ENCODE measurements around the gene CHD1.

The CHD1 gene

GRCh38 chr5:98872674-98873073 lies 56.1 kb downstream of the CHD1 start:
- peak; percentile 75 for DNase-seq (ENCODE audit: low read depth)
- TF ChIP-seq CTCF (conservative IDR thresholded peaks at IDR 0.05; ENCODE audit: low read depth, low read length): no peak

GRCh38 chr5:98865690-98866089 lies 63.1 kb downstream of the CHD1 start:
- H3K4me3 ChIP-seq (ENCODE audit: low read depth, low read length): no peak overlapping the region
- TF ChIP-seq CTCF (conservative IDR thresholded peaks at IDR 0.05; ENCODE audit: low read depth, low read length): no peak
- DNase-seq (ENCODE audit: low read depth): no peak

More at GRCh38 chr5:98872674-98873073, 56.1 kb downstream of the CHD1 start:
- H3K4me3 ChIP-seq (ENCODE audit: low read depth, low read length): no peak overlapping the region

- no peak for DNase-seq (ENCODE audit: low read depth)
- no peak for TF ChIP-seq CTCF (conservative IDR thresholded peaks at IDR 0.05; ENCODE audit: low read depth, low read length)
- no peak overlapping the region for H3K4me3 ChIP-seq (ENCODE audit: low read depth, low read length)
Observed at GRCh38 chr5:98847054-98847453, 81.8 kb downstream of the CHD1 start.

GRCh38 chr5:98846520-98846919 lies 82.3 kb downstream of the CHD1 start:
- no peak for TF ChIP-seq CTCF (conservative IDR thresholded peaks at IDR 0.05; ENCODE audit: low read depth, low read length)
- DNase-seq (ENCODE audit: low read depth): no peak
- no peak overlapping the region for H3K4me3 ChIP-seq (ENCODE audit: low read depth, low read length)

GRCh38 chr5:98845878-98846277 lies 82.9 kb downstream of the CHD1 start:
- H3K4me3 ChIP-seq (ENCODE audit: low read depth, low read length): no peak overlapping the region
- no peak for DNase-seq (ENCODE audit: low read depth)
- TF ChIP-seq CTCF (conservative IDR thresholded peaks at IDR 0.05; ENCODE audit: low read depth, low read length): no peak

- H3K4me3 ChIP-seq (ENCODE audit: low read depth, low read length): no peak overlapping the region
- no peak for DNase-seq (ENCODE audit: low read depth)
- no peak for TF ChIP-seq CTCF (conservative IDR thresholded peaks at IDR 0.05; ENCODE audit: low read depth, low read length)
Observed at GRCh38 chr5:98844865-98845264, 83.9 kb downstream of the CHD1 start.

GRCh38 chr5:98843481-98843880 lies 85.3 kb downstream of the CHD1 start:
- no peak for TF ChIP-seq CTCF (conservative IDR thresholded peaks at IDR 0.05; ENCODE audit: low read depth, low read length)
- no peak overlapping the region for H3K4me3 ChIP-seq (ENCODE audit: low read depth, low read length)
- no peak for DNase-seq (ENCODE audit: low read depth)
